ENCODE results near the gene ATAD1. TPM values are rescaled to one million over a fixed set of nuclear protein-coding genes. Genes with fewer than 3 reads are reported as not detected.
A peak's percentile ranks its signal among the peaks of the same experiment; 100 is the strongest.

ATAD1 gene
- total RNA-seq, 2 experiments from 2014 or later = 43.8 to 49.3 TPM

DNA sequence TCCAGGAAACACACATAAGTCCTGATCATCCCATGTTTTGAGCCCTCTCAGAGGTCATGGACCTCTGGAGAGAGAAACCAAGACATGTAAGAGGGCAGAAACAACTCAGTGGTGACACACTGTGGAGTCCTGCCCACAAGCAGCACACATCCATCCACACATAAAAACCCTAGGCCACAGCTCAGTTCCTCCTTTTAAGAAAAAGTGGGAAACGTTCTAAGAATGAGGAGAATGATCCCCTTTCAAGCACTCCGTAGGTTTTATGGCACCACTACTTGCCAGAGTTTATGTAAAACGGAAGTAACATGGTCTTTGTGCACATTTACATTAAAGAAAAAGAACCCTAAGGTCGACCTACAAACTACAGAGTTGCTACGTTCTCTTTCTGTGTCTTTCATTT is 19.9 kb downstream of the ATAD1 start:
- Mint-ChIP-seq H3K36me3 (ENCODE audit: low read depth) (peaks cover 52% of the 10 kb centered on the region), H3K4me1 (ENCODE audit: low read depth) (peaks cover 48% of the 10 kb centered on the region), H3K4me3 (no peak overlapping the region), H3K27me3 (no peaks in the 10 kb centered on the region), H3K27ac (peak overlapping the region; percentile 4), H3K9me3 (peaks cover 15% of the 10 kb centered on the region)
- intact Hi-C loops (cut with micrococcal nuclease) = no loop called here
- DNase-seq (no peak), ATAC-seq (peak; percentile 37)
- TF ChIP-seq, protein P1, sequence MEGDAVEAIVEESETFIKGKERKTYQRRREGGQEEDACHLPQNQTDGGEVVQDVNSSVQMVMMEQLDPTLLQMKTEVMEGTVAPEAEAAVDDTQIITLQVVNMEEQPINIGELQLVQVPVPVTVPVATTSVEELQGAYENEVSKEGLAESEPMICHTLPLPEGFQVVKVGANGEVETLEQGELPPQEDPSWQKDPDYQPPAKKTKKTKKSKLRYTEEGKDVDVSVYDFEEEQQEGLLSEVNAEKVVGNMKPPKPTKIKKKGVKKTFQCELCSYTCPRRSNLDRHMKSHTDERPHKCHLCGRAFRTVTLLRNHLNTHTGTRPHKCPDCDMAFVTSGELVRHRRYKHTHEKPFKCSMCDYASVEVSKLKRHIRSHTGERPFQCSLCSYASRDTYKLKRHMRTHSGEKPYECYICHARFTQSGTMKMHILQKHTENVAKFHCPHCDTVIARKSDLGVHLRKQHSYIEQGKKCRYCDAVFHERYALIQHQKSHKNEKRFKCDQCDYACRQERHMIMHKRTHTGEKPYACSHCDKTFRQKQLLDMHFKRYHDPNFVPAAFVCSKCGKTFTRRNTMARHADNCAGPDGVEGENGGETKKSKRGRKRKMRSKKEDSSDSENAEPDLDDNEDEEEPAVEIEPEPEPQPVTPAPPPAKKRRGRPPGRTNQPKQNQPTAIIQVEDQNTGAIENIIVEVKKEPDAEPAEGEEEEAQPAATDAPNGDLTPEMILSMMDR (IDR thresholded peaks at IDR 0.05) = no peak
- POLR2A ChIA-PET = interaction anchor here (1.0 to 1.3 kb wide), 3 partner anchors 9 to 20 kb away, joined by 3 to 6 read pairs (median 3); partner anchors contain the start of gene ATAD1
- CTCF ChIA-PET = interaction anchor here (1.9 kb wide), 1 partner anchor 11 kb away, joined by 4 read pairs; no protein-coding TSS in a partner anchor

DNA sequence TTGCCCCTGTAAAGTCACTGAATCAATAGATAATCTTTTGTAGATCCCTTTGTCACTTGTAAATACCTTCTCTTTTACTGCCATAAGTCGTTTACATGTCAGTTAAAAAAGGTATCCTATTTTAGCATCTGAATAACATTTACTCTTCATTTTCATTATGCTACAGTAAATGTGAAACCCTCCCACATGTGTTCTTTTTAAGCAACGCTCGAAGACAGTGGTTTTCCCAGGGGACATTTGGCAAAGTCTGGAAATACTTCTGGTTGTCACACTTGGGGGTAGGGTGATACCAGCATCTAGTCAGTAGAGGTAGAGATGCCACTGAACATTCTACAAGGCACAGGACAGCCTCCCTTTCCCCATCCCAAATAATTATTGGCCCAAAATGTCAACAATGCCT is 23.7 kb downstream of the ATAD1 start:
- TF ChIP-seq, protein P1 (IDR thresholded peaks at IDR 0.05) = no peak
- intact Hi-C loops (cut with micrococcal nuclease) = no loop called here
- POLR2A ChIA-PET = interaction anchor here (0.7 kb wide), 1 partner anchor 1449 kb away, joined by 4 read pairs; no protein-coding TSS in a partner anchor
- CTCF ChIA-PET = no interaction called here
- H3K9me3 Mint-ChIP-seq = no peaks in the 10 kb centered on the region
- no peak for DNase-seq
- H3K4me3 Mint-ChIP-seq = no peak overlapping the region
- no peak overlapping the region for H3K27ac Mint-ChIP-seq
- H3K4me1 Mint-ChIP-seq (ENCODE audit: low read depth) = peaks cover 43% of the 10 kb centered on the region
- peaks cover 46% of the 10 kb centered on the region for H3K36me3 Mint-ChIP-seq (ENCODE audit: low read depth)
- no peaks in the 10 kb centered on the region for H3K27me3 Mint-ChIP-seq
- ATAC-seq = no peak

DNA sequence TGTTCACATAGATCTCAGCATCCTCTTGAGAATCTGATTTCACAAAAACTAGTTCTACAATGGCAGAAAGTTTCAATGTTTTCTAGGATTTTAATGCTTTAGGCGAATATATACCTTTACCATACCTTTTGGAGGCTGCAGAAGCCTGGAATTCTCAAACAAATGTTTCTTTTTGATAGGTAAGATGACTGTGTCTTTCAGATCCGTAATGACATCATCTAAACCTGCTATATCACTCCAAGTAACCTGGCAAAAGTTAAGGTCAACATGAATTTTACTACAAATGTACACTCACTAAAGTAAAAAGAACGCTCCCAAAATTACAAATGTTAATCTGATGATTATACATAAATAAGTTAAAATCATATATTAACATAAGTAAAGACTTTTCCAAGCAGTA is 27.8 kb downstream of the ATAD1 start:
- ChIA-PET POLR2A (no interaction called here), CTCF (no interaction called here)
- no peaks in the 10 kb centered on the region for H3K27me3 Mint-ChIP-seq

DNA sequence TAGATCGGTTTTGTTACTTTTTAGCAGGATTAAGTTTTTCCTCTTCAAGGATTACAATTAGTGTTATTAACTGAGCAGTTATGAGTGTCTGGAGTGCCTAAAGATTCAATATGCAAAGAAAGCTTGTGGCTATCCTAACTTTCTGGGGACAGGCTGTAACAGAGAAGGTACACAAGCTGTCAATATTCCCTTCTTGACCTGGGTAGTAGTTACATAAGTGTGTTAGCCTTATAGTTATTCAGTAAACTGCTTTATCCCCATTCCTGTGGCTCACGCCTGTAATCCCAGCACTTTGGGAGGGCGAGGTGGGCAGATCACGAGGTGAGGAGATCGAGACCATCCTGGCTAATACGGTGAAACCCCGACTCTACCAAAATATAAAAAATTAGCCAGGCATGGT is 31.6 kb downstream of the ATAD1 start:
- intact Hi-C loops (cut with micrococcal nuclease) = no loop called here
- Mint-ChIP-seq H3K9me3 (no peaks in the 10 kb centered on the region), H3K4me3 (no peak overlapping the region), H3K36me3 (ENCODE audit: low read depth) (peaks cover 46% of the 10 kb centered on the region), H3K27ac (no peak overlapping the region), H3K27me3 (no peaks in the 10 kb centered on the region), H3K4me1 (ENCODE audit: low read depth) (peaks cover 5% of the 10 kb centered on the region)
- DNase-seq = no peak
- CTCF ChIA-PET = interaction anchor here (1.2 to 1.9 kb wide), 2 partner anchors 12 to 13 kb away, joined by 4 read pairs; no protein-coding TSS in a partner anchor
- POLR2A ChIA-PET = interaction anchor here (1.4 kb wide), 1 partner anchor 10 kb away, joined by 6 read pairs; no protein-coding TSS in a partner anchor
- ATAC-seq = no peak
- TF ChIP-seq, protein P1 (IDR thresholded peaks at IDR 0.05) = no peak

More for the DNA sequence above, 27.8 kb downstream of the ATAD1 start:
- no peak overlapping the region for H3K4me3 Mint-ChIP-seq
- TF ChIP-seq, protein P1 (IDR thresholded peaks at IDR 0.05) = no peak
- intact Hi-C loops (cut with micrococcal nuclease) = no loop called here
- H3K9me3 Mint-ChIP-seq = no peaks in the 10 kb centered on the region
- H3K36me3 Mint-ChIP-seq (ENCODE audit: low read depth) = peaks cover 39% of the 10 kb centered on the region
- no peak overlapping the region for H3K27ac Mint-ChIP-seq
- ATAC-seq (no peak), DNase-seq (no peak)
- H3K4me1 Mint-ChIP-seq (ENCODE audit: low read depth) = peaks cover 23% of the 10 kb centered on the region

DNA sequence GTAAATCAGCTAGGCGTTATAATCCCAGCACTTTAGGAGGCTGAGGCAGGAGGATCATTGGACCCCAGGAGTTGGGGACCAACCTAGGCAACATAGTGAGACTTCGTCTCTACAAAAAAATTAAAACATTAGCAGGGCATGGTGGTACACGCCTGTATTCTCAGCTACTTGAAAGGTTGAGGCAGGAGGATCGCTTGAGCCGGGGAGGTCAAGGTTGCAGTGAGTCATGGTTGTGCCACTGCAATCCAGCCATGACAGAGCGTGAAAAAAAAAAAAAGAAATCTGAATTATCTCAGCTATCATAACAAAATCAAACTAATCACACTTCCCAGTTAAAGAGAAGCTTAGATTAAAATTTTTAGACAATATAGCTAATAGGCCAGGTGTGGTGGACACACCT is 35.3 kb downstream of the ATAD1 start:
- no peak overlapping the region for H3K27ac Mint-ChIP-seq
- H3K4me3 Mint-ChIP-seq = no peak overlapping the region
- H3K9me3 Mint-ChIP-seq = no peaks in the 10 kb centered on the region
- H3K36me3 Mint-ChIP-seq (ENCODE audit: low read depth) = peaks cover 44% of the 10 kb centered on the region
- intact Hi-C loops (cut with micrococcal nuclease) = no loop called here
- H3K27me3 Mint-ChIP-seq = no peaks in the 10 kb centered on the region
- ATAC-seq (no peak), DNase-seq (no peak)
- TF ChIP-seq, protein P1 (IDR thresholded peaks at IDR 0.05) = no peak
- ChIA-PET CTCF (no interaction called here), POLR2A (interaction anchor here (0.7 kb wide), 1 partner anchor 769 kb away, joined by 4 read pairs; no protein-coding TSS in a partner anchor)
- H3K4me1 Mint-ChIP-seq (ENCODE audit: low read depth) = peaks cover 4% of the 10 kb centered on the region
